Measurements from ENCODE around the gene RAD51B.

Gene RAD51B

DNA sequence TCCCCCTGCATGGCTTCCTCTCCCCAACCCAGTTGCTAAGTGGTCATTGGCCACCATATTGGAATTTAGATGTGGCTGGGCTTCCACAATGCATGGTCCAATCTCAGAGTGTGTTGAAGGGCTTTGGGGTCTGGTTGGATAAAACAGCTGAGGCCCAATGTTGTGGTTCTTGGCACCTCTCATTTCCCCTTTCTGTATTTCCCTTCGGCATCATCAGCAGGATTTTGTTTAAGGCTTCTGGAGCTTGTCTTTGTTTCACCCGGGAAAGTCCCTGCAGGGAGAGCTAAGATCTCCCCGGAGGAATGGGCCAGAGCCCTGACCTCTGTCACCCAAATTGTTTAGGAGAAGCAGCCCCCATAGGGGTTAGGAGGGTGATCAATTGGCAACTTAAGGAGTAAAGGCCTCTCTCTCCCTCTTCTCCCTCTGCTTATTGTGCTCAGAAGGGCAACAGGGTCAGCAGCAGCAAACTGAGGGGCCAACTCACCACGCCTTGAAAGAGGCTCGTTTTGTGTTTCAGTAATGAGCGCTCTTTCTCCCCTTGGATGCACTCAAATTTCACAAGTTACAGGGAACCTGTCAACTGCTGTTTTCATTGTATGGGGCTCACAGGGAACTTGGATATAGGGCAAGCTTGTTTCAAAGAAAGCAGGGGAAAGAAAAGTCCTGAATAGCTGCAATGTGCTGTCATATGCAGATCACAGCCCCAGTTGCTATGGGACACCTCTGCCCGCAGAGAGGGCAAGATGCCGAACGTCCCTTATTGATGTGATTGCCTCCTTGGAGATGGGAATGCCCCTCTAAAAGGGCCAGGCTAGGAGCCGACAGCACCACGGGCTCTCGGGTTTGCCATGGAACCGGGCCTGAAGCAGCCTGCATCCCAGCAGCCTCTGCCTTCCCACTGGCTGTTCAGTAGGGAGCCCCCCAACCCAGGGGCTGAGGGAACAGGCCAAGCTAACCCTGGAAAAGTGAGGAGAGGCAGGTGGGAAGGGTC is 749.6 kb downstream of the RAD51B start:
- peak; percentile 74 to 78 (median 74) for DNase-seq

DNA sequence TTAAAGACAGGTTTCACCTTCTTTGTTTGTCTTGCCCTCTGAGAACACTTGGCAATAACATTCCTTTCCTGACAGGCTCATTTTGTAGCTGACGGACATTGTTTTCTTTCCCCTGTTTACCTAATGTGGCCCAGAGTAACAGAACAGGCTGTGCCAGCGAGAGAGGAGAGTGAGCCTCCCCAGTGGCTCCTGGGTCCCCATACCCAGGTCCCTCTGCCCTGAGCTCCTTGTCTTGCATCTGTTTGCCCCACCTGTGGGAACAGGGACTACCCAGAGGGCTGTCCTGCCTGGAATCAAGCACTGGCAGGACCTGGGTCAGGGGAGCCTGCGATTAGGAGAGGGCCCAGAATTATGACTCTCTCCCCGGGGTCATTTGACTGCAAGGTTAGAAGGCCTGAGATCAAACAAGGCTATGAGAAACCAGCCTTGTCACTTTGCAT is 750.4 kb downstream of the RAD51B start:
- DNase-seq: no peak

DNA sequence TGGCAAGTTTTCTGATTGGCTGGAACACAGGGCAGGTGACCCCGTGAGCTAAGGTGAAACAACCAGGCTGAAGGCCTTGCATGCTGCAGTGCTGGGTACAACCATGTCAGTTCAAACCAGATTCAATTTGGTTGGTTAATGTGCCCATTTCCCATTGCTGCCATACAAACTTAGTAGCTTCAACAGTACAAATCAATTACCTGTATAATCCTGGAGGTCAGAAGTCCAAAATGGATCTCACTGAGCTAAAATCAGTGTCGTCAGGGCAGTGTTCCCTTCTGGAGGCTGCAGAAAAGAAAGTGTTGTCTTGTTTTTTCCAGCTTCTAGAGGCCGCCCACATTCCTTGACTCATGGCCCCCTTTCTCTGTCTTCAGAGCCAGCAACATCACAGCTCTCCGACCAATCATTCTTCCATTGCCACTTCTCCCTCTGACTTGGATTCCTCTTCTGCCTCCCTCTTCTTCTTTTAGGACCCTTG is 751.6 kb downstream of the RAD51B start:
- DNase-seq: peak; percentile 39 to 54 (median 43)

DNA sequence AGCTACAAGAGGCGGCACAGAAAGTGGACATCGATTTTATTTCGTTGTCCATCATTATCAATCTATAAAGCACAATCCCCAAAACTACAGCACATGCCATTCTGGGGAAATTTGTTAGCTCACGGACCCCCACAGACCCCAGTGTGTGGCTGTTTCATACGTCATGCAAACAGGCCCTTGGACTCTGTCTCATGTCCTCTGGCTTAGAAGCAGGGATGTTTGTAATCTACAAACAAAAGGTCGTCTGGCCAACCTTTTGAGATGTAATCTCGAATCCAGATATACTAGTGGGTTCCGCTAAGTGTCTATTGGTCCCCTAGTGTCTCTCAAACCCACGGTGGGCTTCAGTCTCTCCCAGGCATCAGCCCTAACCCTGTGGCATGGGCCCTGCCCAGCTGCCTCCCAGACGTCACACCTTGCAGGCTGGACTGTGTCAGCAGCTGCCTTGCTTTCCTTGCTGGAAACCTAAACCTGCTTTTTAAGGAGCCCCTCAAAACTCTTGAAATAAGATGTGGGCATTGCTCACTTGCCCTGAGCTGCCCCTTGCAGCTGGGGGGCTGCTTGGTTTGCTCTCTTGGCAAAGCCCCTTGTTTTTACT is 752.4 kb downstream of the RAD51B start:
- no peak for DNase-seq

DNA sequence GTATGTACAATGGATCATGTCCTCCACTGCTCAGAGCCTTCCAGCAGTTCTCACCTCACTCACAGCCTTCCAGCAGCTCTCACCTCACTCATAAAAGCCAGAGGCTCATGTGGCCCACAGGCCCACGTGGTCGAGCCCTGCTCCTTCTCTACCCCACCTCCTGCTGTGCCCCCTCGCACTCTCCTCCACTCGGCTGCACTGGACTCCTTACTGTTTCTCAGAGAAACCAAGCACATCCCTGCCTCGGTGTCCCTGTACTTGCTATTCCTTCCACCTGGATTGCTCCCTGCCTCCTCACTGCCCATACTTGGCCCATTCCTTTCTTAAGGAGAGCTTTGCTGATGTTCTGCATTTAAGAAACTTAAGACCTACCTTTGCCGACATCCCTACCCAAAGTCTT is 753.5 kb downstream of the RAD51B start:
- no peak for DNase-seq

DNA sequence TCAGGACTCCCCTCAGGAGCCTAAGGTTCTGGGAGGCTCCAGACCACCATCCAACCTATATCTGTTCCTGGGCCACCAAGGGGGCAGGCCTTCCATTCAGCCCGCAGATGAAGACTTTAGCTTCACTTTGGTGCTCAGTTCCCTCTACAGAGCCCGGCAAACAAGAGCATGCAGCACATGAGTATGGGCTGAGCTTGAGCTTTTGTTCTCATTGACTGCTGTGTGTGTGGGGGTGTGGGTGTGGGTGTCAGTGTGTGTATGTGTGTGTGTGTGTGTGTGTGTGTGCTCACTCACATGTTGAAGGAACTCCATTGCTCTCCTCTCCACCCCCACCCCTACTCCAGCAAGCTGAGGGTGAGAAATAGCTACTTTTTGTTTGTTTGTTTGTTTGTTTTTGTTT is 754.1 kb downstream of the RAD51B start:
- DNase-seq: peak in 2 of 3 donors; percentile 27 to 51

DNA sequence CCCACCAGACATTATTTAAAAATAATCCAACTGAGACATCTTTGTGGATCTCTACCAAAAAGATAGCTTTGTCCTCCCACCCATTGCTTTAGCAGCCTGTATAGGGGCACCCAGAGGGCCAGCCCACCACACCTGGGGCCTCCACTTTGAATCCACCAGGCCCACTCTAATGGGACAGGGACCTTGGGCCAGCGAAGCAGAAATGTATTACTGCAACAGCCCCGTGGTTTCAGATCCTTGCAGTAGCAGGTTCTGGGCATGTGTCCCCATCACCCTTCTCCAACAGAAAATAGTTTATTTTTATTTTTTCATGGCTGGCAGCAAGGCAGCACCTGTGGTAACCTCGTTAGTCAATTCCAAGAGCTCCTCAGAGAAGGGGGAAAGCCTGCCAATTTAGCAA is 754.9 kb downstream of the RAD51B start:
- DNase-seq: no peak

DNA sequence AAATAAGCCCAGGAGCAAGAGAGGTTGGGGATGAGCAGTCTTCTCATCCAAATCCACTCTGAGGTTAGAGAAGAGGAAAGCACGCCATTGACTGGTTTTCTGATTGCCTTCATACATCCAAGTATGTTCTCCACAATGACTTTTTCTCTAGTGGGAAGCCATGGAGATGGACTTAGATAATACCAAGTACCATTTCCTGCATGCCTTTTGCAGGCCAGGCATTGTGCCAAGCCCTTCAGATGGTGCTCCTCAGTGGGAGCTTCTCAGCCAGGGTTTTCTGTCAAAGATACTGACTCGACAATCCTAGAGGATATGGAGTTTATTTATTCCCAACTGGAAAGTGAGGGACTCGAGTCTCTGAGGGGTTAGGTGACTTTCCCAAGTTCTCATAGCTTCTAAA is 755.3 kb downstream of the RAD51B start:
- DNase-seq: no peak

DNA sequence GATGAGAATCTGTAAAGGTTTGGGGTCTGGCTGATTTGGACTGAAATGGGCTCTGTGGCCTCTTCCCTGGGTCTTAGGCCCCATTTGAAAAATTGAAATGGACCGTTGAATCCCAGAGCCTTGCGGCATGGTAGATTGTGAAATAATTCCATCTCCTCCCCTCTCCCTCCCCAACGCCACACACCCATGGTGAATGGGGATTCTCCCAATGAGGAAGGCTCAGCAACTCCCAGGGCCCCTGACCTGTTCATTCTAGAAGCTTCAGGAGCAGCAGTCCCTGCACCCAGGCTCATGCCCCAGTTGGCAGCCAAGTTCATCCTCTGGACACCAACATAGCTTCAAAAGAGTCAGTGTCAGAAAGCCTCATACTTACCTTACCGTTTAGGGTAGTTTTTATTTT is 755.8 kb downstream of the RAD51B start:
- DNase-seq: peak in 2 of 3 donors; percentile 26 to 51

DNA sequence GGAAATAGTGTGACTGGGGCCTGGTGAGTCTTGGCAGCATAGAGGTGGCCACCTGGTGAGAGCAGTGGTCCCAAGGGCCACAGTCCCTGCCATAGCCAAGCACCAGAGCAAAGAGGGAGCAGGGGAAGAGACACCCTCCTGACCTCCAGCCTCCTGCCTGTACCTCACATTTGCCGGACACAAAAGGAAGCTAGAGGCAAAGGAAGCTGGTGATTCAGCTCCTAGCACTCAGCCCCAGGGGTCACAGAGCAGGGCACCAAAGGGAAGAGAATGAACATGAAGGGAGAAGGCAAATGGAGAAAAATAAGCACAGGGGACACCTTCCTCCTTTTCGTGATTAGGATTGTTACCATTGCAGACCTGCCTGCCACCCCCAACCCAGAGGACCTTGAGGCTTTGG is 756.5 kb downstream of the RAD51B start:
- peak; percentile 33 to 53 (median 38) for DNase-seq

DNA sequence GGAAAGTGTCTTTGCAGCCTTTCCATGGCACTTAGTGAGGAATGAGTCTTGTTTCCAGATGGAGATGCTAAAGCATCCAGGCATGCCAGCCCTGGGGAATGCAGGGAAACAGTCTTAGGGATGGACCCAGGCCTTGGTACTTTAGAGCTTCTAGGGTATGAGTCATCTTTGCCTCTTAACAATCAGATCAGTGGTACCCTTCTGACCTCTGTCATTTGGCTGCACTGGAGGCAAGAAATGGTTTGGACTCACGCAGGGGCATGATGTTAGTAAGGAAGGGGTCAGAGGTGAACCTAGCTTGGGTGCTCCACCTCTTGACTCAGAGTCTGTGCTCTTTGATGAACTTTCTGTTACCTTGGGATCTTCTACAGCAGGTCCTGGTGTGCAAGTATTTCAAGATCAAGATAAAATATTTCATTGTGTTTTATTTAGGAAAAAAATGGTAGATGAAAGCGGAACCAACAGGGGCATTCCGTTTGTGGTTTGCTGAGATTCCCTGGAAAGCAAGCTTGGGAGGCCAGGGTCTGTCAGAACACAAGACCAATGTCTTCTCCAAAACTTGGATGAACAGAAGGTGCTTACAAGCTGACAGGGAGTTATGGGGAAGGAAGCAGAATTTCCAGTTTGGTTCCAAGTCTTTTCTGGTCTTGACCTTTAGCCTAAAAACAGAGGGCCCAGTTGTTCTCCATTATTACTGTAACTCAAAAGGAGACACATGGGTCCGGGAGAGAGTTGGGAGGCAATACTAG is 757.1 kb downstream of the RAD51B start:
- peak in 1 of 3 donors; percentile 43 for DNase-seq

DNA sequence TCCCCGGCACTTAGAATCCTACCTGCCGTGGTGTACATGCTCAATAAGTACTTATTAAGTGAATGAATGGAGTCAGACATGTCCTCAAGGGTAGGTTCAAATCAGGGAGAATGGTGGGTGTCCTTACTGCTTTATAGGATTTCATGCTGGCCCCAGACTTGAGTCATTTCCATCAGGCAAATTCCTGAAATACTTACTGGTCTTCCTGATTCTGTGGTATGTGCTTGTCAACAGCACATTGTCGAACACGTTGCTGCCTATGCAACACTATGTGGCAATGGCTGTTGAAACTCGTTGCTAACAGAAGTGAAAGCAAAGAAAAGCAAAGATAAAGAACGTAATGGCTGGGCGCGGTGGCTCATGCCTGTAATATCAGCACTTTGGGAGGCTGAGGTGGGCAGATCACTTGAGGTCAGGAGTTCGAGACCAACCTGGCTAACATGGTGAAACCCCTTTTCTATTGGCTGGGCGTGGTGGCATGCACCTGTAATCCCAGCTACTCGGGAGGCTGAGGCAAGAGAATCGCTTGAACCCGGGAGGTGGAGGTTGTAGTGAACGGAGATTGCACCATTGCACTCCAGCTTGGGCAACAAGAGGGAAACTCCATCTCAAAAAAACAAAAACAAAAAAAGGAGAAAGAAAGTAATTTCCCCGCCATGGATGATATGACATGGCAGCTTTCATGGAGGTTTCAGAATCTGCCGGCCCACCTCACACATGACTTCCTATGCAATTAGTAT is 758.4 kb downstream of the RAD51B start:
- peak; percentile 87 to 95 (median 93) for DNase-seq

DNA sequence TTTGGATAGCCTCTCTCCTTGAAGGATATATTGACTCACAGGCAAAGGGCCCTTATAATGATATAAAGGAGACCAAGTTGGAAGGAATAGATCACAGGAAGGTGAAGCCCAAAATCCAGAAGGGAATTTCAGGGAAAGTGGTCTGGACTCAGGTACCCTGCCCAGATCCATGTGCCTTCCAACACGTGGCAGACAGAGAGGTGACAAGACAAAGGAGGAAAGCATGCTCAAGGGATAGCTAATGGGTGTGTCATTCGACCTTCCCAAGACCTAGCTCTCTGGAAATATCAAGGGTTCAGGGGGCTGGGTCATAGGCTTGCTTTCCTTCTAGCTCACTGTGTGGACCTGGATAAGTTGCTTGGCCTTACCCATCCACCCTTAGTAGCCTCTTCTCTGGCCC is 759.0 kb downstream of the RAD51B start:
- DNase-seq: no peak

DNA sequence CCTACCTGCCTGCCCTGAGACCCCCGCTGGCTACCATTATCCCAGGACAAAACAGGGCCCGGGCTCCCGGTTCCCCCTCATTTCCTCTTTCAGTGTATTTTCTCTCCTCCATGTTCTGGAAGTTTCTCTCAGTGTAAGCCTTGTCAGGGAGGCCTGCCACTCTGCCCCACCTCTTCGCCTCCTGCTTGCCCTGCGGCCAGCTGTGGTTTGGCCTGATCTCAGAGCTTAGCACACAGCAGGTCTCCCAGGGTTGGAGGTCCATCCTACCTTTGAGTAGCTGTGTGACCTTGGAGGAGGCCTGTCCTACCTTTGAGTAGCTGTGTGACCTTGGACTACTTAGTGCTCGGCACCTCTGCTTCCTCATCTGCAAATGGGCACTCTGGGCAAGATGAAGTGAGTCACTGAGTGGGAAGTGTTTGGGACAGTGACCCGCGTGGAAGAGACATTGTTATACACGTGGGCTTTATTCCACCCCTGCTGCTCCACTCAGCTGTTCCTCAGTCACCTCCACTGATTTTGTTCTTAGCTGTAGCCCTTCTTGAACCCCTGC is 760.6 kb downstream of the RAD51B start:
- DNase-seq: peak; percentile 58 to 66 (median 65)

DNA sequence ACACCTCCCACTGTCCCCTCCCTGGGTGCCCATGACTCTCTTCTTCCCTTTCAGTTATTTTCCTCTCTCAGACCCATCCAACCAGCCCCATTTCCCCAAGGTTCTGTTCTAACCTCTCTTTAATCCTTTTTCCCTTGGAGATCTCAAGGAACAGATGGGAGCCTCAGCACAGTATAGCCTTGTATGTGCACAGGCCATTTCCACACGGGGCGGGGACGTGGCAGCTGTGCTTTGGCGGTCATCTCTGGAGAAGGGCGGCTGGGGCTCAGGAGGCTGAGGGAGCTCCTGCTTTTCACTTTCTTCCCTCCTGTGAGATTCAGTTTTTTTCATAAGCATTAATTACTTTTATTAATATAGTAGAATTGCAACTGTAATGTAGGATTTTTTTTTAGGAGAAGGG is 761.1 kb downstream of the RAD51B start:
- no peak for DNase-seq

DNA sequence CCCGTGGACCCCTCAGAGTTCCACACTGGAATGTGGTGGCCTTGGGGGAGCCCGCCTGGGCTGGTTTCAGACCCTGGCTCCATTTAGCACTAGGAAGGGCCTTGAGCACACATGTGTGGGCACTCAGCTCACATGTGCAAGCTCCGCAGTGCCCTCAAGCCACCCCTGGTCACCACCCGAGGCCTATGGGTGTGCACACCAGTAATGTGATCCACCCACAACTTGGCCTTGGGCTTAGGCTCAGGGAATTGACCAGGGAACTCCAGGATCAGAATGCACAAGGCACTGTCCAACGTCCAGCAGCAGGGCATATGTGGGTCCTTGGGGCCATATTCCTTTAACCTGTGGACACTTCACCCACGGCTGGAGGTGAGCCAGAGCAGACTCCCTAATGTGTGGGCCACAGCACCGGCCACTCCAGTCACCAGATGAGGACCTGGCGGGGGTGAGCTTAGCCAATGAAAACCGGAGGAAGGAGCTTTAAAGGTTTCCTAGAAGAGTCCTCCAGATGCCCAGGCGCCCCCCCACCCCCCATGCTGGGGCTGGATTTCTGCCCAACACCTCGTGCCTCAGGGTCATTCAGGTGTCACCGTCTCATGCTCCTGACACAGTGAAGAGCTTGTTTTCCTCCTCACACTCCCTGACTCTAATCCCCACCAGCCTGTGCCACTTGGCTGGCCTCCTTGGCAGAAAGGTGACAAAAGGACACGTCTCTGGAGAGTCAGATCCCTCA is 764.1 kb downstream of the RAD51B start:
- no peak for DNase-seq

DNA sequence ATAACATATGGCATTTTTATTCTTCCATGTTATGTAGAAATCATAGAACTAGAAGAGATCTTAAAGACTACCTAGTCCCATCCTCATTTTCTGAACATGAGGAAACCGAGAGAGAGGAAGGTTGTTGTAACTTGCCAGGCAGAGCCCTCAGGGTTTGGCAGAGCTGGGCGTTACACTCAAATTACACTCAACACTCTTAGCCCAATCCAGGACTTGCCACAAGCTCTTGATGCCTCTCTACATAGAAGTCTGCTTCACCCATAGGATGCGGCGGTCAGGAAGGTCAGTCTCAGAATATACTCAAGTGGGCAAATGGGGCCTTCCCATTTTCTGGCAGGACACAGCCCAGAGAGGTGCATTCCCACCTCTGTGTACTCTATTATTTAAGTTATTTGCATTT is 765.2 kb downstream of the RAD51B start:
- DNase-seq: no peak

DNA sequence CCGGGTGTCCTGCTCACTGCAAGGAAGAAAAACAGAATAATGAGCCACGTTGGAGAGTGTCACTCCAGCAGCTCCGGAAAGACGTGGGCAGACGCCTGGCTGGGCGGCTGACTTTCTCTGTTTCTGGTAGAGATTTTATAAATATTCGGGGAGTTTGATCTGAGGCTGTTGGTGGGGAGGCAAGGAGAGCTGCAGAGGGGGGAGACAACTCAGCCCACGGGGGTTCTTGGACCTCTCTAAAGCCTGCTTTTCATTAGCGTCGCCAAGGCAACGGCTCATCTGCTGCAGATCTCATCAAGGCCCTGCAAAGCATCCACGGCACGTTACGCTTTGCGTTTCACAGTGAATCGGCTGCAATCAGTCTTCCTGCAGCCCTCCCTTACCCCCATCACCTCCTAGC is 766.1 kb downstream of the RAD51B start:
- DNase-seq: no peak

DNA sequence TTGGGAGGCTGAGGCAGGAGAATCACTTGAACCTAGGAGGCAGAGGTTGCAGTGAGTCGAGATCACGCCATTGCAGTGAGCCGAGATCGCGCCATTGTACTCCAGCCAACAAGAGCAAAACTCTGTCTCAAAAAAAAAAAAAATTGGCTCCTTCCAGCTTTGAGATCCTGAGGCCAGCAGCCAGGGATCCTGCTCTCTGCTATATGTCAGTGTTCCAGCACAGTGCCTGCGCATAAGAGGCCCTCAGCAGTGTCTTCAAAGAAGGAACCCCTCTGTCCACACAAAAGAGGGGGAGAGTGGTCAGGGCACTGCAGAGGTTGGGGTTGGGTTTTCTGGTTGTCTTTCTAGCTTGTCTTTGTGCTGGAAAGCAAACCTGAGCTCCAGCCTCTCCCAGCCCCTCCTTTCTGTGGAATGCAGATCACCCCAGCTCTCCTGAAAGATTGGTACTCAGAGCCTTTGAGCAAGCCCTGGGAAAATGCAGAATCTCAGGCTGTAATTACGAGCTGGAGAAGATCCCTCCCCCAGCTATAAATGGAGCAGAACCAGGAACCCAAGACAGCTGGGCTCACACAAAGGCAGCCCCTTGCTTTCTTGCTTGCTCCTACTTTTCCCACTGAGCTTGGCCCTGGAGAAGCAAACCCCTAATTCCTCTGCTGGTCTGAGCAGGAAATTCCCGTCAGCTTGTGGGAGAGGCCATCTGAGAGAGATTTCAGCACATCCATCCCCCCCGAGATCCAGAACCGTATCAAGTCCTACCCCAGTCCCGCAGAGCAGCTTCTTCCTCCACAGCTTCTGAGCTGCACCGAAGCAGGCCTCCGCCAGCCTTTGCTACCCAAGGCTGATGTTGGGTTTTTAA is 767.5 kb downstream of the RAD51B start:
- DNase-seq: no peak

DNA sequence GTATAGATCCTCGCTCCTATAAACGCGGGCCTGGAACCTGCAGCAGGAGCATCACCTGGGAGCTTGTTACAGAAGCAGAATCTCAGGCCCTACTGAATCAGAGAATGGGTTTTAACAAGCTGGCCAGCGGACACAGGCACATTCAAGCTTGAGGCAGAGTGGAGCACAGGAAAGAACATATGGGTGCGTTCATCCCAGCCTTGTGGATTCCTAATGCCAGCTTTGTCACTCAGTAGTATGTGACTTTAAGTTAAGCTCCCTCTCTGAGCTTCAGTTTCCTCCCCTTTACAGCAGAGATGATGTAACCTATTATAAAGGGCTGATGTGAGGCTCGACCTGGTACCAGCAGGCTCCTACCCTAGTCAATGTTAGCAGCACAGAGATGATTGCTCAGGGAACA is 768.4 kb downstream of the RAD51B start:
- DNase-seq: no peak

Data from suppressor macrophage treated with lipopolysaccharide for 1 hour (primary cell).